Measurements from ENCODE around the gene EXOC4.

GRCh38 chr7:133398506-133398905 lies 145.6 kb downstream of the EXOC4 start:
- TF ChIP-seq CTCF (IDR thresholded peaks at IDR 0.05): no peak
- TF ChIP-seq, protein P1, sequence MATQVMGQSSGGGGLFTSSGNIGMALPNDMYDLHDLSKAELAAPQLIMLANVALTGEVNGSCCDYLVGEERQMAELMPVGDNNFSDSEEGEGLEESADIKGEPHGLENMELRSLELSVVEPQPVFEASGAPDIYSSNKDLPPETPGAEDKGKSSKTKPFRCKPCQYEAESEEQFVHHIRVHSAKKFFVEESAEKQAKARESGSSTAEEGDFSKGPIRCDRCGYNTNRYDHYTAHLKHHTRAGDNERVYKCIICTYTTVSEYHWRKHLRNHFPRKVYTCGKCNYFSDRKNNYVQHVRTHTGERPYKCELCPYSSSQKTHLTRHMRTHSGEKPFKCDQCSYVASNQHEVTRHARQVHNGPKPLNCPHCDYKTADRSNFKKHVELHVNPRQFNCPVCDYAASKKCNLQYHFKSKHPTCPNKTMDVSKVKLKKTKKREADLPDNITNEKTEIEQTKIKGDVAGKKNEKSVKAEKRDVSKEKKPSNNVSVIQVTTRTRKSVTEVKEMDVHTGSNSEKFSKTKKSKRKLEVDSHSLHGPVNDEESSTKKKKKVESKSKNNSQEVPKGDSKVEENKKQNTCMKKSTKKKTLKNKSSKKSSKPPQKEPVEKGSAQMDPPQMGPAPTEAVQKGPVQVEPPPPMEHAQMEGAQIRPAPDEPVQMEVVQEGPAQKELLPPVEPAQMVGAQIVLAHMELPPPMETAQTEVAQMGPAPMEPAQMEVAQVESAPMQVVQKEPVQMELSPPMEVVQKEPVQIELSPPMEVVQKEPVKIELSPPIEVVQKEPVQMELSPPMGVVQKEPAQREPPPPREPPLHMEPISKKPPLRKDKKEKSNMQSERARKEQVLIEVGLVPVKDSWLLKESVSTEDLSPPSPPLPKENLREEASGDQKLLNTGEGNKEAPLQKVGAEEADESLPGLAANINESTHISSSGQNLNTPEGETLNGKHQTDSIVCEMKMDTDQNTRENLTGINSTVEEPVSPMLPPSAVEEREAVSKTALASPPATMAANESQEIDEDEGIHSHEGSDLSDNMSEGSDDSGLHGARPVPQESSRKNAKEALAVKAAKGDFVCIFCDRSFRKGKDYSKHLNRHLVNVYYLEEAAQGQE (IDR thresholded peaks at IDR 0.05; ENCODE audit: insufficient read depth in 1 of 2, low read depth in 2 of 2, low read length in 1 of 2): no peak

All from Panc1 (cell line).